ENCODE measurements around the gene RARS1. TPM values are rescaled to one million over a fixed set of nuclear protein-coding genes. Genes with fewer than 3 reads are reported as not detected.

RARS1 gene
- polyA plus RNA-seq, 2 of the 4 experiments (the other 2 are of a cell fraction) = 107 to 142 TPM

DNA sequence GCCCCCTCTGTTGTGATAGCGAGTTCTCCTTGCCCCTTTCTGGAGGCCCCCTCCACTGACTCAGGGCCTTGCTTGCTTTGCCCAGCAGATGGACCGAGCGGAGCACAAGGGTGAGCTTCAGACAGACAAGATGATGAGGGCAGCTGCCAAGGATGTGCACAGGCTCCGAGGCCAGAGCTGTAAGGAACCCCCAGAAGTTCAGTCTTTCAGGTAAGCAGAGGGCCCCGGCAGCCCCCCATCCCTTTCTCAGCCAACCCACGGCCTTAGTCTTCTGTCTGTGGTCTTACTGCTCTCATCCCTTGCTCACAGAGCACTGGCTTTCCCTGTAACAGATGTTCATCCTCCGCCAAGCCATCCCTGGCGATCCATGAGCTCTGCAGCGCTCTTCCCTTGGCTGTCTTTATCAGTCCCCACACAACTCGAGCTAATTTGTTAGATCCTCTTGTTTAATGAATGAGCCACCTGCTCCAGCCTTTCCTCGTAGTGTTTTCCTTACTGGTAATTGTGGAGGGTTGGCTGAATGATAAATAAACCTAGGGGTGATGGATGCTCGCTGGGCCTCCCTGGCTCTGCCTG is 18.4 kb upstream of the RARS1 start:
- H3K27ac ChIP-seq = no peak overlapping the region

DNA sequence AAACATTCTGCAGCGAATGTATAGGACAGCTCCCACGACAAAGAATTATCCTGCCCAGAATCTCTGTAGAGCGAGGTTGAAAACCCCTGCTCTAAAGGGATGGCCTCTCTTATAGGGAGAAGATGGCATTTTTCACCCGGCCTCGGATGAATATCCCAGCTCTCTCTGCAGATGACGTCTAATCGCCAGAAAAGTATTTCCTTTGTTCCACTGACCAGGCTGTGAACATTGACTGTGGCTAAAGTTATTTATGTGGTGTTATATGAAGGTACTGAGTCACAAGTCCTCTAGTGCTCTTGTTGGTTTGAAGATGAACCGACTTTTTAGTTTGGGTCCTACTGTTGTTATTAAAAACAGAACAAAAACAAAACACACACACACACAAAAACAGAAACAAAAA is 17.4 kb upstream of the RARS1 start:
- DNase-seq (ENCODE audit: low read depth in 1 of 2, low spot score in 1 of 2) (no peak), FAIRE-seq (peak; percentile 7), ATAC-seq (no peak)
- ChIA-PET CTCF (interaction anchor here (0.6 kb wide), 1 partner anchor 1952 kb away, joined by 3 read pairs; no protein-coding TSS in a partner anchor), POLR2A (no interaction called here)
- Histone ChIP-seq H3K27ac (no peak overlapping the region), H3K9me3 (no peaks in the 10 kb centered on the region), H3K4me3 (no peak overlapping the region), H3K4me2 (no peak overlapping the region), H3K4me1 (no peaks in the 10 kb centered on the region)
- TF ChIP-seq, protein P1, sequence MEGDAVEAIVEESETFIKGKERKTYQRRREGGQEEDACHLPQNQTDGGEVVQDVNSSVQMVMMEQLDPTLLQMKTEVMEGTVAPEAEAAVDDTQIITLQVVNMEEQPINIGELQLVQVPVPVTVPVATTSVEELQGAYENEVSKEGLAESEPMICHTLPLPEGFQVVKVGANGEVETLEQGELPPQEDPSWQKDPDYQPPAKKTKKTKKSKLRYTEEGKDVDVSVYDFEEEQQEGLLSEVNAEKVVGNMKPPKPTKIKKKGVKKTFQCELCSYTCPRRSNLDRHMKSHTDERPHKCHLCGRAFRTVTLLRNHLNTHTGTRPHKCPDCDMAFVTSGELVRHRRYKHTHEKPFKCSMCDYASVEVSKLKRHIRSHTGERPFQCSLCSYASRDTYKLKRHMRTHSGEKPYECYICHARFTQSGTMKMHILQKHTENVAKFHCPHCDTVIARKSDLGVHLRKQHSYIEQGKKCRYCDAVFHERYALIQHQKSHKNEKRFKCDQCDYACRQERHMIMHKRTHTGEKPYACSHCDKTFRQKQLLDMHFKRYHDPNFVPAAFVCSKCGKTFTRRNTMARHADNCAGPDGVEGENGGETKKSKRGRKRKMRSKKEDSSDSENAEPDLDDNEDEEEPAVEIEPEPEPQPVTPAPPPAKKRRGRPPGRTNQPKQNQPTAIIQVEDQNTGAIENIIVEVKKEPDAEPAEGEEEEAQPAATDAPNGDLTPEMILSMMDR (IDR thresholded peaks at IDR 0.05) = no peak
- 88% methylated on average over 8 of the region's 8 CpGs for WGBS (ENCODE audit: missing lambda C conversion rate)

More for the DNA sequence above, 18.4 kb upstream of the RARS1 start:
- no peak for FAIRE-seq
- TF ChIP-seq KDM5A (IDR thresholded peaks at IDR 0.05) = no peak
- no peak for TF ChIP-seq FOSL2 (IDR thresholded peaks at IDR 0.05)
- TF ChIP-seq FOSL2 (CRISPR knock-in tag; IDR thresholded peaks at IDR 0.05) = no peak
- TF ChIP-seq, protein P2, sequence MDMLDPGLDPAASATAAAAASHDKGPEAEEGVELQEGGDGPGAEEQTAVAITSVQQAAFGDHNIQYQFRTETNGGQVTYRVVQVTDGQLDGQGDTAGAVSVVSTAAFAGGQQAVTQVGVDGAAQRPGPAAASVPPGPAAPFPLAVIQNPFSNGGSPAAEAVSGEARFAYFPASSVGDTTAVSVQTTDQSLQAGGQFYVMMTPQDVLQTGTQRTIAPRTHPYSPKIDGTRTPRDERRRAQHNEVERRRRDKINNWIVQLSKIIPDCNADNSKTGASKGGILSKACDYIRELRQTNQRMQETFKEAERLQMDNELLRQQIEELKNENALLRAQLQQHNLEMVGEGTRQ (IDR thresholded peaks at IDR 0.05) = no peak
- no peak for TF ChIP-seq CHD2 (IDR thresholded peaks at IDR 0.05; ENCODE audit: low read length, partially characterized antibody)
- TF ChIP-seq, protein P3, sequence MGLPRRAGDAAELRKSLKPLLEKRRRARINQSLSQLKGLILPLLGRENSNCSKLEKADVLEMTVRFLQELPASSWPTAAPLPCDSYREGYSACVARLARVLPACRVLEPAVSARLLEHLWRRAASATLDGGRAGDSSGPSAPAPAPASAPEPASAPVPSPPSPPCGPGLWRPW (IDR thresholded peaks at IDR 0.05) = no peak
- no peak for TF ChIP-seq FOXS1 (CRISPR knock-in tag; IDR thresholded peaks at IDR 0.05)
- no peak for TF ChIP-seq RARB (CRISPR knock-in tag; IDR thresholded peaks at IDR 0.05)
- no peak for TF ChIP-seq CBX8 (IDR thresholded peaks at IDR 0.05)
- no peak for TF ChIP-seq ZNF302 (CRISPR knock-in tag; IDR thresholded peaks at IDR 0.05)
- TF ChIP-seq TFCP2L1 (CRISPR knock-in tag; IDR thresholded peaks at IDR 0.05) = no peak
- TF ChIP-seq ZC3H11A (IDR thresholded peaks at IDR 0.05) = no peak
- TF ChIP-seq NFE2L2 (conservative IDR thresholded peaks at IDR 0.05; ENCODE audit: low read length) = no peak
- TF ChIP-seq, protein P4, sequence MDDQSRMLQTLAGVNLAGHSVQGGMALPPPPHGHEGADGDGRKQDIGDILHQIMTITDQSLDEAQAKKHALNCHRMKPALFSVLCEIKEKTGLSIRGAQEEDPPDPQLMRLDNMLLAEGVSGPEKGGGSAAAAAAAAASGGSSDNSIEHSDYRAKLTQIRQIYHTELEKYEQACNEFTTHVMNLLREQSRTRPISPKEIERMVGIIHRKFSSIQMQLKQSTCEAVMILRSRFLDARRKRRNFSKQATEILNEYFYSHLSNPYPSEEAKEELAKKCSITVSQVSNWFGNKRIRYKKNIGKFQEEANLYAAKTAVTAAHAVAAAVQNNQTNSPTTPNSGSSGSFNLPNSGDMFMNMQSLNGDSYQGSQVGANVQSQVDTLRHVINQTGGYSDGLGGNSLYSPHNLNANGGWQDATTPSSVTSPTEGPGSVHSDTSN (IDR thresholded peaks at IDR 0.05) = no peak
- no peak for TF ChIP-seq ZFP36 (IDR thresholded peaks at IDR 0.05; ENCODE audit: borderline replicate concordance, partially characterized antibody)
- TF ChIP-seq RAD21 (conservative IDR thresholded peaks at IDR 0.05 in 1 of 2, IDR thresholded peaks at IDR 0.05 in 1 of 2) = no peak
- no peak for TF ChIP-seq MYC (IDR thresholded peaks at IDR 0.05; ENCODE audit: borderline replicate concordance, low read length)
- TF ChIP-seq HDAC2 (IDR thresholded peaks at IDR 0.05) = no peak
- TF ChIP-seq, protein P5, sequence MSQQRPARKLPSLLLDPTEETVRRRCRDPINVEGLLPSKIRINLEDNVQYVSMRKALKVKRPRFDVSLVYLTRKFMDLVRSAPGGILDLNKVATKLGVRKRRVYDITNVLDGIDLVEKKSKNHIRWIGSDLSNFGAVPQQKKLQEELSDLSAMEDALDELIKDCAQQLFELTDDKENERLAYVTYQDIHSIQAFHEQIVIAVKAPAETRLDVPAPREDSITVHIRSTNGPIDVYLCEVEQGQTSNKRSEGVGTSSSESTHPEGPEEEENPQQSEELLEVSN (IDR thresholded peaks at IDR 0.05; ENCODE audit: borderline replicate concordance, low read depth) = no peak
- TF ChIP-seq GATA3 (IDR thresholded peaks at IDR 0.05; ENCODE audit: borderline replicate concordance) = no peak
- no peak for TF ChIP-seq ZSCAN20 (CRISPR knock-in tag; IDR thresholded peaks at IDR 0.05)
- Histone ChIP-seq H3K4me3 (no peak overlapping the region), H3K4me2 (no peak overlapping the region), H3K9me3 (no peaks in the 10 kb centered on the region), H3K4me1 (no peaks in the 10 kb centered on the region)
- POLR2A ChIA-PET = interaction anchor here (0.5 kb wide), 1 partner anchor 113 kb away, joined by 4 read pairs; no protein-coding TSS in a partner anchor
- no peak for DNase-seq (ENCODE audit: low read depth in 1 of 2, low spot score in 1 of 2)
- CTCF ChIA-PET = no interaction called here
- ATAC-seq = no peak
- 94% methylated on average over 12 of the region's 12 CpGs for WGBS (ENCODE audit: missing lambda C conversion rate)
